Measurements from ENCODE around the gene TM4SF4.

DNA sequence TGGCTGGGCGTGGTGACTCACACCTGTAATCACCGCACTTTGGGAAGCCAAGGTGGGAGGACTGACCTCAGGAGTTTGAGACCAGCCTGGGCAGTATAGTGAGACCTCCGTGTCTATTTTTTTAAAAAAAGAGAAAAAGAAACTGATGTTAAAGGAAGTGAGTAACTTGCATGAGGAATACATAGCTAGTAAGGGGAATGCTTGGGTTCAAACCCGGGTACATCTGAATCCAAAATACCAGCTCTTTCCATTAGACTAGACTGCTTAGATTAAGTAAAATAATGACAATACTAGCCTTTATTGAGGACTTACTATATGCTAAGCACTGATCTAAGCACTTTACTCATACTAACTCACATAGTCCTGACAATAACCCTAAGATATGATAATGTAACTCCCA lies 22.4 kb downstream of the TM4SF4 start:
- TF ChIP-seq, protein P1, sequence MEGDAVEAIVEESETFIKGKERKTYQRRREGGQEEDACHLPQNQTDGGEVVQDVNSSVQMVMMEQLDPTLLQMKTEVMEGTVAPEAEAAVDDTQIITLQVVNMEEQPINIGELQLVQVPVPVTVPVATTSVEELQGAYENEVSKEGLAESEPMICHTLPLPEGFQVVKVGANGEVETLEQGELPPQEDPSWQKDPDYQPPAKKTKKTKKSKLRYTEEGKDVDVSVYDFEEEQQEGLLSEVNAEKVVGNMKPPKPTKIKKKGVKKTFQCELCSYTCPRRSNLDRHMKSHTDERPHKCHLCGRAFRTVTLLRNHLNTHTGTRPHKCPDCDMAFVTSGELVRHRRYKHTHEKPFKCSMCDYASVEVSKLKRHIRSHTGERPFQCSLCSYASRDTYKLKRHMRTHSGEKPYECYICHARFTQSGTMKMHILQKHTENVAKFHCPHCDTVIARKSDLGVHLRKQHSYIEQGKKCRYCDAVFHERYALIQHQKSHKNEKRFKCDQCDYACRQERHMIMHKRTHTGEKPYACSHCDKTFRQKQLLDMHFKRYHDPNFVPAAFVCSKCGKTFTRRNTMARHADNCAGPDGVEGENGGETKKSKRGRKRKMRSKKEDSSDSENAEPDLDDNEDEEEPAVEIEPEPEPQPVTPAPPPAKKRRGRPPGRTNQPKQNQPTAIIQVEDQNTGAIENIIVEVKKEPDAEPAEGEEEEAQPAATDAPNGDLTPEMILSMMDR (conservative IDR thresholded peaks at IDR 0.05) = no peak
- TF ChIP-seq ZFX (IDR thresholded peaks at IDR 0.05) = no peak

Data from C4-2B (cell line).